Measurements from ENCODE around the gene STX18.

DNA sequence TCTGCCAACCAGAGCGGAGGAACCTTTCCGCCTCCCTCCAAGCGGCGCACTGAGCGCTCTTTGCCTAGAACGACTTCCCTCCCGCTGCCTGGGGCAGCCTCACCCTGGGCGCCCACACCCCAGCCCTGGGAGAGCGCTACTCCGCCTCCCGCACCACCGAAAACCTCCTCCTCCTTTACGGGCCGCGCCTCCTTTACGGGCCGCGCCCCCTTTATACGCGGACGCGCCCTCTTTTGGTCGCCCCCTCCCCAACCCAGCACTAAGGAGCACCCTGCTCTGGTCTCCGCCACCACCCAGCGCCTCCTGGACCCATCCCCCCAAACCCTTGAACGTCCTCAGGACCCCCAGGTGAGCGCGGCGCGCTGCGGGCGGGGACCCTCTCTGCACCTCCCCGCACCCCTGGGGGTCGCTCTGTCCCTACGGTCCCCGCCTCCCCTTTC is 155.5 kb downstream of the STX18 start:
- TF ChIP-seq, protein P1, sequence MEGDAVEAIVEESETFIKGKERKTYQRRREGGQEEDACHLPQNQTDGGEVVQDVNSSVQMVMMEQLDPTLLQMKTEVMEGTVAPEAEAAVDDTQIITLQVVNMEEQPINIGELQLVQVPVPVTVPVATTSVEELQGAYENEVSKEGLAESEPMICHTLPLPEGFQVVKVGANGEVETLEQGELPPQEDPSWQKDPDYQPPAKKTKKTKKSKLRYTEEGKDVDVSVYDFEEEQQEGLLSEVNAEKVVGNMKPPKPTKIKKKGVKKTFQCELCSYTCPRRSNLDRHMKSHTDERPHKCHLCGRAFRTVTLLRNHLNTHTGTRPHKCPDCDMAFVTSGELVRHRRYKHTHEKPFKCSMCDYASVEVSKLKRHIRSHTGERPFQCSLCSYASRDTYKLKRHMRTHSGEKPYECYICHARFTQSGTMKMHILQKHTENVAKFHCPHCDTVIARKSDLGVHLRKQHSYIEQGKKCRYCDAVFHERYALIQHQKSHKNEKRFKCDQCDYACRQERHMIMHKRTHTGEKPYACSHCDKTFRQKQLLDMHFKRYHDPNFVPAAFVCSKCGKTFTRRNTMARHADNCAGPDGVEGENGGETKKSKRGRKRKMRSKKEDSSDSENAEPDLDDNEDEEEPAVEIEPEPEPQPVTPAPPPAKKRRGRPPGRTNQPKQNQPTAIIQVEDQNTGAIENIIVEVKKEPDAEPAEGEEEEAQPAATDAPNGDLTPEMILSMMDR (IDR thresholded peaks at IDR 0.05; ENCODE audit: borderline replicate concordance, extremely low read depth, low read length, poor library complexity, severe bottlenecking): peak; percentile 29
- no peak for TF ChIP-seq EZH2 (IDR thresholded peaks at IDR 0.05; ENCODE audit: borderline replicate concordance, low read depth, low read length, severe bottlenecking)

Data from DND-41 (cell line).